GM12878 (cell line): Measurements from ENCODE around the gene ITFG1. TPM values are rescaled to one million over a fixed set of nuclear protein-coding genes. Genes with fewer than 3 reads are reported as not detected.
A peak's percentile ranks its signal among the peaks of the same experiment; 100 is the strongest.

Experiments
- DPF2 ChIP-seq: fragments of 450-650 bp; IDR thresholded peaks from 2 replicates; pipeline ENCODE4 v1.6.1; 2017; ENCODE audit warnings: mild to moderate bottlenecking
- FOXK2 ChIP-seq: fragments of 450-650 bp; IDR thresholded peaks from 2 replicates; pipeline ENCODE4 v1.6.1; 2017; ENCODE audit warnings: mild to moderate bottlenecking, moderate library complexity
- JUNB ChIP-seq: IDR thresholded peaks from 2 replicates; pipeline ENCODE4 v1.6.1; 2016; ENCODE audit warnings: antibody characterized with exemption, mild to moderate bottlenecking
- MEF2A ChIP-seq: IDR thresholded peaks from 2 replicates; pipeline ENCODE4 v1.6.1; 2011; ENCODE audit warnings: low read depth, mild to moderate bottlenecking, low read length, moderate library complexity; ENCODE audit not compliant: insufficient read depth
- POLR2AphosphoS2 ChIP-seq: IDR thresholded peaks from 2 replicates; pipeline ENCODE4 v1.6.1; 2011; ENCODE audit warnings: low read depth, mild to moderate bottlenecking, low read length, improper control_type of control experiment, moderate library complexity
- RAD21 ChIP-seq: IDR thresholded peaks from 2 replicates; pipeline ENCODE4 v1.6.1; 2011; ENCODE audit warnings: mild to moderate bottlenecking, low read depth, low read length, moderate library complexity; ENCODE audit not compliant: insufficient read depth
- SIN3A ChIP-seq: IDR thresholded peaks from 2 replicates; pipeline ENCODE4 v1.6.1; 2012; ENCODE audit warnings: low read depth, low read length, improper control_type of control experiment
- SMAD5 ChIP-seq: IDR thresholded peaks from 2 replicates; pipeline ENCODE4 v1.6.1; 2016; ENCODE audit warnings: antibody characterized with exemption, low read depth
- TCF12 ChIP-seq: IDR thresholded peaks from 2 replicates; pipeline ENCODE4 v1.6.1; 2011; ENCODE audit warnings: low read depth, mild to moderate bottlenecking, low read length
- polyA plus RNA-seq, 11 experiments: library from polyadenylated mRNA; depleted of rRNA in 4 of 11; unstranded in 6 of 11; stranded (reverse) in 5 of 11; fragments of >200 nt; fragmentation: Nextera tagmentation in 4 of 11; fragmentation: Illumina TruSeq in 1 of 11; extraction: Ambion mirVana in 4 of 11; extraction: Trizol in 1 of 11; gene quantifications; 1 replicate in 1 of 11; 2 replicates in 10 of 11; pipeline versions ENCODE4 v1.2.1 to v1.2.3, GENCODE V29; 2011 to 2016; ENCODE audit warnings: inconsistent platforms in 2 of 11, missing spikeins in 2 of 11, low read depth in 1 of 11
- total RNA-seq, 4 experiments: library from RNA; depleted of rRNA in 3 of 4; stranded (reverse); fragments of >200 nt in 3 of 4; fragmentation: Illumina TruSeq in 1 of 4; extraction: Trizol in 1 of 4; gene quantifications; 2 replicates each; pipeline versions ENCODE4 v1.2.1 to v1.2.3, GENCODE V29; 2013 to 2021
- TF ChIP-seq, protein P1 (sequence below): fragments of 450-650 bp; IDR thresholded peaks from 2 replicates; pipeline ENCODE4 v1.6.1; 2016; ENCODE audit warnings: mild to moderate bottlenecking, moderate library complexity, borderline replicate concordance
- TF ChIP-seq, protein P2 (sequence below): fragments of 450-650 bp; IDR thresholded peaks from 2 replicates; pipeline ENCODE4 v1.6.1; 2017; ENCODE audit warnings: mild to moderate bottlenecking, moderate library complexity
- TF ChIP-seq, protein P3 (sequence below): fragments of 150-350 bp; IDR thresholded peaks from 2 replicates; pipeline ENCODE4 v1.6.1; 2014; ENCODE audit warnings: mild to moderate bottlenecking, low read depth, low read length
- TF ChIP-seq, protein P4 (sequence below): fragments of 450-650 bp; formaldehyde crosslinking; IDR thresholded peaks from 2 replicates; pipeline ENCODE4 v1.5.0; 2022; ENCODE audit warnings: mild to moderate bottlenecking, missing genetic modification characterization
- TF ChIP-seq, protein P5 (sequence below): IDR thresholded peaks from 2 replicates; pipeline ENCODE4 v1.6.1; 2011; ENCODE audit warnings: low read depth, low read length, improper control_type of control experiment, borderline replicate concordance

Gene ITFG1
- total and polyA plus RNA-seq, 10 of the 15 experiments (the other 5 are each of a cell fraction or from before 2014, with no cell fraction given): 9.3 to 56.3 (median 28.6) TPM

DNA sequence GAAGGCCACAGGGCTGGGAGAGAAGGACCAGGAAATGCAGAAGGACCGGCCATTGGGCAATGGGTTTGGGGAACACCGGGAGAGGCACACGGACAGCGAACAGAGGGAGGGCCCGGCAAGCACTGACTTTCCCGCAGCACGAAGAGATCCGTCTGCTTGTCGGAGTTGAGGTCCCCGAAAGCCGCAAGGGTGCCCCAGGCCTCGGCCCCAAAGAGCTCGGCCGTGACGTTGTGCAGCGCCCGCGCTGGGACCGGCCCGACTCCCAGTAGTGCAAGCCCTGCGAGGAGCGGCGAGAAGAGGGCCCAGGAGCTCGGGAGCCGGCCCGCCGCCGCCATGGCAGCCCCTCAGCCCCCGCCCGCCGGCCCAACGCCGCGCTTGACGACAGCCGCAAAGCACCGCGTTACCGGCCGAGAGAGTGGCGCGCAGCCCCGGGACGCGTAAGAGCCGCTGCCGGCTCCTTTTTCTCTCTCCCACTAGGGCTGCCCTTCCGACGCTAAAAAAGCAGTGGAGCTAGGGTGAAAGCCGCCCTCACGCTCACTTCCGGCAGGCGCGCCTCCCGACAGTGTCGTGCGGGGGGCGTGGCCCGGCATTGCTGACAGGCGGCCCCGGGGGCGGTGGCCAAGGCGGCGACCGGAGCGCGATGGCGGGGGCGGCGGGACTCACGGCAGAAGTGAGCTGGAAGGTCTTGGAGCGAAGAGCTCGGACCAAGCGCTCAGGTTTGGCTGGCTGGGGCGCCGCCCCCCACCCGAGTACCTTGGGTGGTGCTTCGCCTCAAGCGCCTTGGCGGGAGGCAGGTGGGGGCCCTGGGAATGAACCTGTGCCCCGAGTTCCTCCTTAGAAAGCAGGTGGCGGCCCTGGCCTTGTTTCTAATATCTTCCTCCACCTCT lies at the start of gene ITFG1, which contains the start of gene PHKB (continued):
- TF ChIP-seq, protein P1, sequence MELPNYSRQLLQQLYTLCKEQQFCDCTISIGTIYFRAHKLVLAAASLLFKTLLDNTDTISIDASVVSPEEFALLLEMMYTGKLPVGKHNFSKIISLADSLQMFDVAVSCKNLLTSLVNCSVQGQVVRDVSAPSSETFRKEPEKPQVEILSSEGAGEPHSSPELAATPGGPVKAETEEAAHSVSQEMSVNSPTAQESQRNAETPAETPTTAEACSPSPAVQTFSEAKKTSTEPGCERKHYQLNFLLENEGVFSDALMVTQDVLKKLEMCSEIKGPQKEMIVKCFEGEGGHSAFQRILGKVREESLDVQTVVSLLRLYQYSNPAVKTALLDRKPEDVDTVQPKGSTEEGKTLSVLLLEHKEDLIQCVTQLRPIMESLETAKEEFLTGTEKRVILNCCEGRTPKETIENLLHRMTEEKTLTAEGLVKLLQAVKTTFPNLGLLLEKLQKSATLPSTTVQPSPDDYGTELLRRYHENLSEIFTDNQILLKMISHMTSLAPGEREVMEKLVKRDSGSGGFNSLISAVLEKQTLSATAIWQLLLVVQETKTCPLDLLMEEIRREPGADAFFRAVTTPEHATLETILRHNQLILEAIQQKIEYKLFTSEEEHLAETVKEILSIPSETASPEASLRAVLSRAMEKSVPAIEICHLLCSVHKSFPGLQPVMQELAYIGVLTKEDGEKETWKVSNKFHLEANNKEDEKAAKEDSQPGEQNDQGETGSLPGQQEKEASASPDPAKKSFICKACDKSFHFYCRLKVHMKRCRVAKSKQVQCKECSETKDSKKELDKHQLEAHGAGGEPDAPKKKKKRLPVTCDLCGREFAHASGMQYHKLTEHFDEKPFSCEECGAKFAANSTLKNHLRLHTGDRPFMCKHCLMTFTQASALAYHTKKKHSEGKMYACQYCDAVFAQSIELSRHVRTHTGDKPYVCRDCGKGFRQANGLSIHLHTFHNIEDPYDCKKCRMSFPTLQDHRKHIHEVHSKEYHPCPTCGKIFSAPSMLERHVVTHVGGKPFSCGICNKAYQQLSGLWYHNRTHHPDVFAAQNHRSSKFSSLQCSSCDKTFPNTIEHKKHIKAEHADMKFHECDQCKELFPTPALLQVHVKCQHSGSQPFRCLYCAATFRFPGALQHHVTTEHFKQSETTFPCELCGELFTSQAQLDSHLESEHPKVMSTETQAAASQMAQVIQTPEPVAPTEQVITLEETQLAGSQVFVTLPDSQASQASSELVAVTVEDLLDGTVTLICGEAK: no peak
- TF ChIP-seq, protein P2, sequence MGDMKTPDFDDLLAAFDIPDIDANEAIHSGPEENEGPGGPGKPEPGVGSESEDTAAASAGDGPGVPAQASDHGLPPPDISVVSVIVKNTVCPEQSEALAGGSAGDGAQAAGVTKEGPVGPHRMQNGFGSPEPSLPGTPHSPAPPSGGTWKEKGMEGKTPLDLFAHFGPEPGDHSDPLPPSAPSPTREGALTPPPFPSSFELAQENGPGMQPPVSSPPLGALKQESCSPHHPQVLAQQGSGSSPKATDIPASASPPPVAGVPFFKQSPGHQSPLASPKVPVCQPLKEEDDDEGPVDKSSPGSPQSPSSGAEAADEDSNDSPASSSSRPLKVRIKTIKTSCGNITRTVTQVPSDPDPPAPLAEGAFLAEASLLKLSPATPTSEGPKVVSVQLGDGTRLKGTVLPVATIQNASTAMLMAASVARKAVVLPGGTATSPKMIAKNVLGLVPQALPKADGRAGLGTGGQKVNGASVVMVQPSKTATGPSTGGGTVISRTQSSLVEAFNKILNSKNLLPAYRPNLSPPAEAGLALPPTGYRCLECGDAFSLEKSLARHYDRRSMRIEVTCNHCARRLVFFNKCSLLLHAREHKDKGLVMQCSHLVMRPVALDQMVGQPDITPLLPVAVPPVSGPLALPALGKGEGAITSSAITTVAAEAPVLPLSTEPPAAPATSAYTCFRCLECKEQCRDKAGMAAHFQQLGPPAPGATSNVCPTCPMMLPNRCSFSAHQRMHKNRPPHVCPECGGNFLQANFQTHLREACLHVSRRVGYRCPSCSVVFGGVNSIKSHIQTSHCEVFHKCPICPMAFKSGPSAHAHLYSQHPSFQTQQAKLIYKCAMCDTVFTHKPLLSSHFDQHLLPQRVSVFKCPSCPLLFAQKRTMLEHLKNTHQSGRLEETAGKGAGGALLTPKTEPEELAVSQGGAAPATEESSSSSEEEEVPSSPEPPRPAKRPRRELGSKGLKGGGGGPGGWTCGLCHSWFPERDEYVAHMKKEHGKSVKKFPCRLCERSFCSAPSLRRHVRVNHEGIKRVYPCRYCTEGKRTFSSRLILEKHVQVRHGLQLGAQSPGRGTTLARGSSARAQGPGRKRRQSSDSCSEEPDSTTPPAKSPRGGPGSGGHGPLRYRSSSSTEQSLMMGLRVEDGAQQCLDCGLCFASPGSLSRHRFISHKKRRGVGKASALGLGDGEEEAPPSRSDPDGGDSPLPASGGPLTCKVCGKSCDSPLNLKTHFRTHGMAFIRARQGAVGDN: peak; percentile 21; the same call in 1 of the 2 replicates
- TF ChIP-seq RAD21 (peak; percentile 31; the same call in 1 of the 2 replicates), DPF2 (no peak; the same call in none of the 2 replicates), MEF2A (no peak), POLR2AphosphoS2 (peak; percentile 82), SMAD5 (no peak), TCF12 (0 out of 2 replicates have a peak, but pooled peaks have one; percentile 6), JUNB (no peak), SIN3A (peak; percentile 31; the same call in 1 of the 2 replicates), FOXK2 (no peak)
- TF ChIP-seq, protein P3, sequence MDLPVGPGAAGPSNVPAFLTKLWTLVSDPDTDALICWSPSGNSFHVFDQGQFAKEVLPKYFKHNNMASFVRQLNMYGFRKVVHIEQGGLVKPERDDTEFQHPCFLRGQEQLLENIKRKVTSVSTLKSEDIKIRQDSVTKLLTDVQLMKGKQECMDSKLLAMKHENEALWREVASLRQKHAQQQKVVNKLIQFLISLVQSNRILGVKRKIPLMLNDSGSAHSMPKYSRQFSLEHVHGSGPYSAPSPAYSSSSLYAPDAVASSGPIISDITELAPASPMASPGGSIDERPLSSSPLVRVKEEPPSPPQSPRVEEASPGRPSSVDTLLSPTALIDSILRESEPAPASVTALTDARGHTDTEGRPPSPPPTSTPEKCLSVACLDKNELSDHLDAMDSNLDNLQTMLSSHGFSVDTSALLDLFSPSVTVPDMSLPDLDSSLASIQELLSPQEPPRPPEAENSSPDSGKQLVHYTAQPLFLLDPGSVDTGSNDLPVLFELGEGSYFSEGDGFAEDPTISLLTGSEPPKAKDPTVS: no peak; the same call in 1 of the 2 replicates
- TF ChIP-seq, protein P4, sequence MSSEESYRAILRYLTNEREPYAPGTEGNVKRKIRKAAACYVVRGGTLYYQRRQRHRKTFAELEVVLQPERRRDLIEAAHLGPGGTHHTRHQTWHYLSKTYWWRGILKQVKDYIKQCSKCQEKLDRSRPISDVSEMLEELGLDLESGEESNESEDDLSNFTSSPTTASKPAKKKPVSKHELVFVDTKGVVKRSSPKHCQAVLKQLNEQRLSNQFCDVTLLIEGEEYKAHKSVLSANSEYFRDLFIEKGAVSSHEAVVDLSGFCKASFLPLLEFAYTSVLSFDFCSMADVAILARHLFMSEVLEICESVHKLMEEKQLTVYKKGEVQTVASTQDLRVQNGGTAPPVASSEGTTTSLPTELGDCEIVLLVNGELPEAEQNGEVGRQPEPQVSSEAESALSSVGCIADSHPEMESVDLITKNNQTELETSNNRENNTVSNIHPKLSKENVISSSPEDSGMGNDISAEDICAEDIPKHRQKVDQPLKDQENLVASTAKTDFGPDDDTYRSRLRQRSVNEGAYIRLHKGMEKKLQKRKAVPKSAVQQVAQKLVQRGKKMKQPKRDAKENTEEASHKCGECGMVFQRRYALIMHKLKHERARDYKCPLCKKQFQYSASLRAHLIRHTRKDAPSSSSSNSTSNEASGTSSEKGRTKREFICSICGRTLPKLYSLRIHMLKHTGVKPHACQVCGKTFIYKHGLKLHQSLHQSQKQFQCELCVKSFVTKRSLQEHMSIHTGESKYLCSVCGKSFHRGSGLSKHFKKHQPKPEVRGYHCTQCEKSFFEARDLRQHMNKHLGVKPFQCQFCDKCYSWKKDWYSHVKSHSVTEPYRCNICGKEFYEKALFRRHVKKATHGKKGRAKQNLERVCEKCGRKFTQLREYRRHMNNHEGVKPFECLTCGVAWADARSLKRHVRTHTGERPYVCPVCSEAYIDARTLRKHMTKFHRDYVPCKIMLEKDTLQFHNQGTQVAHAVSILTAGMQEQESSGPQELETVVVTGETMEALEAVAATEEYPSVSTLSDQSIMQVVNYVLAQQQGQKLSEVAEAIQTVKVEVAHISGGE: no peak
- TF ChIP-seq, protein P5, sequence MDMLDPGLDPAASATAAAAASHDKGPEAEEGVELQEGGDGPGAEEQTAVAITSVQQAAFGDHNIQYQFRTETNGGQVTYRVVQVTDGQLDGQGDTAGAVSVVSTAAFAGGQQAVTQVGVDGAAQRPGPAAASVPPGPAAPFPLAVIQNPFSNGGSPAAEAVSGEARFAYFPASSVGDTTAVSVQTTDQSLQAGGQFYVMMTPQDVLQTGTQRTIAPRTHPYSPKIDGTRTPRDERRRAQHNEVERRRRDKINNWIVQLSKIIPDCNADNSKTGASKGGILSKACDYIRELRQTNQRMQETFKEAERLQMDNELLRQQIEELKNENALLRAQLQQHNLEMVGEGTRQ: no peak
